ENCODE data around the gene CBARP.

GRCh38 chr19:1254081-1254527, 16.3 kb upstream of the CBARP start:
- TF ChIP-seq, protein P1, sequence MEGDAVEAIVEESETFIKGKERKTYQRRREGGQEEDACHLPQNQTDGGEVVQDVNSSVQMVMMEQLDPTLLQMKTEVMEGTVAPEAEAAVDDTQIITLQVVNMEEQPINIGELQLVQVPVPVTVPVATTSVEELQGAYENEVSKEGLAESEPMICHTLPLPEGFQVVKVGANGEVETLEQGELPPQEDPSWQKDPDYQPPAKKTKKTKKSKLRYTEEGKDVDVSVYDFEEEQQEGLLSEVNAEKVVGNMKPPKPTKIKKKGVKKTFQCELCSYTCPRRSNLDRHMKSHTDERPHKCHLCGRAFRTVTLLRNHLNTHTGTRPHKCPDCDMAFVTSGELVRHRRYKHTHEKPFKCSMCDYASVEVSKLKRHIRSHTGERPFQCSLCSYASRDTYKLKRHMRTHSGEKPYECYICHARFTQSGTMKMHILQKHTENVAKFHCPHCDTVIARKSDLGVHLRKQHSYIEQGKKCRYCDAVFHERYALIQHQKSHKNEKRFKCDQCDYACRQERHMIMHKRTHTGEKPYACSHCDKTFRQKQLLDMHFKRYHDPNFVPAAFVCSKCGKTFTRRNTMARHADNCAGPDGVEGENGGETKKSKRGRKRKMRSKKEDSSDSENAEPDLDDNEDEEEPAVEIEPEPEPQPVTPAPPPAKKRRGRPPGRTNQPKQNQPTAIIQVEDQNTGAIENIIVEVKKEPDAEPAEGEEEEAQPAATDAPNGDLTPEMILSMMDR (conservative IDR thresholded peaks at IDR 0.05 in 1 of 2, IDR thresholded peaks at IDR 0.05 in 1 of 2; ENCODE audit: low read depth in 1 of 2, low read length in 2 of 2), result no peak
- TF ChIP-seq EZH2 (IDR thresholded peaks at IDR 0.05; ENCODE audit: low read length, missing control alignments), result no peak
